CD4-positive, alpha-beta T cell treated with Interleukin-15 for 1 hour (primary cell): ENCODE results near the gene KRT35.

ENCODE experiments used
- DNase-seq: peaks from one replicate; pipeline ENCODE4 v3.0.0-alpha.2; 2020

Gene KRT35

GRCh38 chr17:41481036-41481435, at the start of gene KRT35:
KRT35 (minus strand) TSS chr17:41481151; CDS start chr17:41481097, 54 bp downstream.
- no peak for DNase-seq

DNA sequence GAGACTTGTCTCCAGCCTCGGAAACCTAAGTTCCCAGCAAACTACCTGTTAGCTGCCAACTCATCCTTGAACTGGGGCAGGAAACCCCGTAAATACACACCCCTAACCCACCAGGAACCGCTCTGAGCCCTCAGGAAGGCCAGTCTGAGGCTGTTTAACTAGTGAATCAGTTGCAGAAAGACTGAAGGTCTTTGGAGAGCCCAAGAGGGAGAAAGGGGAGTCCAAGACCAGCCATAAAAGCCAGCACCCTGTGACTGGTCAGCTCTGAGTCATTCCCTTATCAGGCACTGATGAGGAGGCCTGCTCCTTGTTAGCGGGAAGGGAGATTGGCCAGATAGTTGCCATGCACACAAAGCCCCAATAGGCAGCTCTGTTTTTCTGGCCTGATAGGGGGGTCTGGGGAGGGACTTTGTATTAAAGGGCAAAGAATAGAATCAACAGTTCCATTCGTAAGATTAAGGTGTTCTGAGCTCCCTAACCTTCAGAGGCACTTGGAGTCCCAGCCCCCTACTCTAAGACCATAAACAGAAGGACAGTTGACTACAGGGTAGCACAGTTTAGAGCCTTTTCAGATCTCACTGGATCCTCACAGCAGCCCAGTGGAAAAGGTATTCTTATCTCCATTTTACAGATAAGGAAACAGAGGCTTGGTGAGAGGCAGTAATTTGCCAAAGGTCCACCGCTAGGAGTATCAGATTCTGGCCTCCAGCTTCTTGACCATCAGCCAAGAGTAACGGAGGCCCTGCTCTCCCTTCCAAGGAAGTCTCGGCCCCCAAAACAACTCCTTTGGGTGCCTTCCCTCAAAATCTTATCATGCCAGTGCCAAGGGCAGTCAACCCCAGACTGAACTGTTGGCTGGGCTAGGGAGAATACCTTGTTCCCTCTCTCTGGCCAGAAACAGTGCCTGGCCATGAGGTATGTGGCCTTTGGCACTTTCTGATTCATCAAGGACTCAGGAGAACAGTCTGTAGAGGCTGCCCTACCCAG, 49.4 kb upstream of the KRT35 start:
- no peak for DNase-seq

GRCh38 chr17:41529491-41529915, 48.6 kb upstream of the KRT35 start:
- no peak for DNase-seq

DNA sequence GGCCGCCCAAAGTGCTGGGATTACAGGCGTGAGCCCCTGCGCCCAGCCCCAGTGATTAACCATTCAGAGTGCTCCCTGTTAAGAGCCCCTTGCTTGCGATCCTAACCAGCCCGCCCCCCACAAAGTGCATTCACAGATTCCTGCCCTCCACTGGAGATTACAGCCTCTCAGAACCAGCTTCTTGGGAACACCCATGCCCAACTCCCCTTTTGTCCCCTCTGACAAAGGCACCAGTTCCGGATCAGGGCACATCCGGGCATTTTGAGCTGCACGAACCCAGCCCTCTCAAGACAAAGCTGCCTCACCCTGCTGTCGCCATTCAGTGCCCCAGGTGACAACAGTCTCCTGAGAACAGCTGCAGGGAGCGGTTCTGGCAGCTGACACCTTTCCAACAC, 48.0 kb upstream of the KRT35 start:
- no peak for DNase-seq

DNA sequence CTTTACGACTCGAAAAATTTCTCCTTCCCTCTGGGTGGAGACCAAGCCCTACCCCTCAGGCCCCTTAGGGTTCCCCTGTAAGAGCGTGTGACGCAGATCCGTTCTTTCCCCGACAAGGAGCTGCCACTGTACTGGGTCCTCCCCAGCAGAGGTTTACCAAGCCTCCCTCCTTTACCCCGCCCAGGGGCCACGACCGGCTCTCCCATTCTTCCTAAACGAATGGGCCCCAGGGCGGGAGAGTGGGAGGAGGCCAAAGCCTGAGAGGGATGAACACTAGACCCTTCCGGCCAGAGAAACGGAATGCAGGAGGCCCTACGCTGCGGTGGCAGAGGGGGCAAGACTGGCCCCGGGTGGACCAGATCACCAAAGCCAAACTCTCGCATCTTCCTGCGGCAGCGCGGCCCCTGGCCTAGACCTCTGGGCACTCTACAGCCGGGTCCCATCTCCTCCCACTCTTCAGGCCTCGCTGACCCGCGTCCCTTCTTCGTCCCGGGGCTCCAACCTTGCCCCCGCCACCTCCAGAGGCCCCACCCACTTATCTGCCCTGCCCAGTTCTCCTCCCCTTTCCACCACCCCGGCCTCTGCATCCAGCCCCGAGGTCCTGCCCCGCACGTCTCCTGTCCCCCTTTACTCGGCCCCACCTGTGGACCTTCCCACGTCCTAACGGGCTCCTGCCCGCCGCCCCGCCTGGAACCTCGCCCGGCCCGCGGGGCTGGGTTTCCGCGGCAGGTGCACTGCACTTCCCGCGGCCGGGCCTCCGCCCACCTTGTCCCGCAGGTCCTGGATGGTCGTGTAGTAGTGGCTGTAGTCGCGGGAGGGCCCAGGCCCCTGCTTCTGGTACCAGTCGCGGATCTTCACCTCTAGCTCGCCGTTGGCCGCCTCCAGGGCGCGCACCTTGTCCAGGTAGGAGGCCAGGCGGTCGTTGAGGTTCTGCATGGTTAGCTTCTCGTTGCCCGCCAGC, 46.4 kb upstream of the KRT35 start:
- DNase-seq = no peak

DNA sequence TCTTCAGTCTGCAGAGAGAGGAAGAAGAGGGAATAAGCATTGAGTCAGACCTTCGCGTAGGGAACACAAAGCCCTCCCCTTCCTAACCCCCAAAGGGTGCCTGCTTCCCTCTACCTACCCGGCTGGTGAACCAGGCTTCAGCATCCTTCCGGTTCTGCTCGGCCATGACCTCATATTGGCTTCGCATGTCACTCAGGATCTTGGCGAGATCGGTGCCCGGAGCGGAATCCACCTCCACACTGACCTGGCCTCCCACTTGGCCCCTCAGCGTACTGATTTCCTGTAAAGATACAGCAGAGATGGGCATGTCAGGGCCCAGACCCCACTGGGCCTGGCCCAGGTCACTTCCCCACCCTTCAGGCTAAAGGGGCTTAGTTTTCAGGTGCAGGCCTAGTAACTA, 43.3 kb upstream of the KRT35 start:
- no peak for DNase-seq

DNA sequence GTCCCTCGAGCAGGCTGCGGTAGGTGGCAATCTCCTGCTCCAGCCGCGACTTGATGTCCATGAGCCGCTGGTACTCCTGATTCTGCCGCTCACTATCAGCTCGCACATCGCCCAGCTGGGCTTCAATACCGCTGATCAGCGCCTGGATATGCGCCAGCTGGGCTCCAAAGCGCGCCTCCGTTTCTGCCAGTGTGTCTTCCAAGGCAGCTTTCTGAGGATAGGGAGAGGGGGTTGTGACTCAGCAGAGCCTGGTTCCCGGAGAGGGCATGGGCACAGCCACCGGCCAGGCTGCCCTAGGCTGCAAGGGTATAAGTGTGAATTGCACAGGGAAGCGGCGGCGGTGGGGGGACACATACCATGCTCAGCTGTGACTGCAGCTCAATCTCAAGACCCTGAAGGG, 42.8 kb upstream of the KRT35 start:
- DNase-seq = no peak

DNA sequence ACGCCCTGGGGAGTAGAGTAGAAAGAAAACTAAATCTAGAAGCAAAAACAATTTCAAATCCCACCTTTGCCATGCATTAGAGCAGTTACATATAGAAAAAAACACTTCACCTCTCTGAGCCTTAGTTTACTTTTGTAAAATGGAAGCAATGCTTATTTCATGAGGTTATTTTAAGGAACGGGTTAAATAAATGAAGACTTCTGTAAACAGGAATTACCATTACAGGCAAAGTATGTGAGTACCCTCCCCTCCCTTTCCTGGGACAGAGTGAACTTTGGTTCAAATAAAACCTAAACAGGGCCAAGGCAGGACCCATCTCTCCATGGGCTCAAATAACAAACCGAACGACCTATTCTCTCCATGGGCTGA, 42.3 kb upstream of the KRT35 start:
- DNase-seq = no peak

DNA sequence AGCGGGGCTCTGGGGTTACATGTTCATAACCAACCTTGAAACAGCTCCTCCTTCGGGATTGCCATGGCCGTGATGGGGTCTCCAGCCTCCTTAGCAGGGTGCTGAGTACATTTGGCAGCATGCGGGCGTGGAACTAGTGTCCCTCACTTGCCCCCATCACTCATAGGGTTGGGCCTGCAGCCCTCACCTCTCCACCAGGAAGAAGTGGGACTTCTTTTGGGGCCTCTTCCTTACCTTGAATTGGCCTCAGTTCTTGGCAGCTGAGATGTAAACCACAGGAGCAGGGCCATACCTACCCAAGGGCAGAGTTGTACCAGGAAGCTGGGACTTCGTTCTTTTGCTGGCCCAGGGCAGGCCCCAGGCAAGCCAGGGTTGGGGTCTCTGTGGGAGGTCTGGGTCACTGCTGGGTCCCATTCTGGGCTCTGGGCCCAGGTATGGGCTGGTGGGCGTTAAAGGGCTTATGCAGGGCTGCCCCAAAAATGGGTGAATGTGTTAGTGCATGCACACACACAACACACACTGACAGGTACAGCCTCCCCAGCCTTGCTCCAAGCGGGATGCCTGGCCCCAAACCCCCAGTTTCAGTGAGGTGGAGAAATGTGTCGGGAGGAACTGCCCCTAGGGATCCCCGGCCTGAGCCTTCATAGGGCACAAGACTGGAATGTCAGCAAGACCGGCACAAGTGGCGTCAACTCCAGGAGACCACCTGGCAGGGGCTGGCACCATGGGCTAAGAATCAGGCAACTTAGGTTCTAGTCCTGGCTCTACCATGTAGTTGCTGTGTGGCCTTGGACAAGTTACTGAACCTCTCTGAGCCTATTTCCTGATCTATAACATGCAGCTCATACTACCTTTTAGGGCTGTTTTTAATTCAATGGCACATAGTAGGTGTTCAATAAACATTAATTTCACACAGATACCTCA, 41.6 kb upstream of the KRT35 start:
- DNase-seq = no peak

- no peak for DNase-seq
Measured at GRCh38 chr17:41521574-41522261, 40.8 kb upstream of the KRT35 start.

DNA sequence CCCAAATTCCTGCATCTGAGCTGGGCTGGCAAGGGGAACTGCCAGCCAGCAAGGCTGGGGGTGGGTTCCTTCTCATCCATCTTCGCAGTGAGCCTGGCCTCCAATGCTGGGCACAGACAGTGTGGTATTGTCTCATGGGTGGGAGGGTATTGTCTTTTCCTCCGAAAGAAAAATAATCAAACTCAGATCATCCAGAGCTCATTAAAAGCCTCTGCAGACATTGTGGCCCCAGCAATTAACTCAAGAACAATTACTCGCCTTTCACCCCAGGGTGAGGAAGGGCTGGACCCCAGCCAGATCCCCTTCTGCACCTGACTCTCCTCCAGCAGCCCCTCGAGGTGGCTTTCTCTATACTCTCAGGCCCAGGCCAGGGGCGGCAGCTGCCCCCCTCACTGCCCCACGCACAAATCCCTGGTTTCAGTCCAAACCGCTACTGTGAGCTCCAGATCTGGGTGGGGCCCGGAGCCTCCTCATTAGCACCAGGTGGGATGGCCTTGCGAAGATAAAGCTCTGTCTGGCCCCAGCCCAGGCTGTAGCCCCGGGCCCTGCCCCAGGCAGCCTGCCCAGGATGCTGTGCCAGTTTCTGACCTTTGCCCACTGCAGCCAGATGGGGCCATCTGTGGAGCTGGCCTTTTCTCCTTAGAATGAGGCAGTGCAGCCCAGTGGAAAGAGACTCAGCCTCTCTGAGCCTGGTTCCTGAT, 40.0 kb upstream of the KRT35 start:
- DNase-seq = no peak

GRCh38 chr17:41519501-41520224, 38.7 kb upstream of the KRT35 start:
- no peak for DNase-seq

DNA sequence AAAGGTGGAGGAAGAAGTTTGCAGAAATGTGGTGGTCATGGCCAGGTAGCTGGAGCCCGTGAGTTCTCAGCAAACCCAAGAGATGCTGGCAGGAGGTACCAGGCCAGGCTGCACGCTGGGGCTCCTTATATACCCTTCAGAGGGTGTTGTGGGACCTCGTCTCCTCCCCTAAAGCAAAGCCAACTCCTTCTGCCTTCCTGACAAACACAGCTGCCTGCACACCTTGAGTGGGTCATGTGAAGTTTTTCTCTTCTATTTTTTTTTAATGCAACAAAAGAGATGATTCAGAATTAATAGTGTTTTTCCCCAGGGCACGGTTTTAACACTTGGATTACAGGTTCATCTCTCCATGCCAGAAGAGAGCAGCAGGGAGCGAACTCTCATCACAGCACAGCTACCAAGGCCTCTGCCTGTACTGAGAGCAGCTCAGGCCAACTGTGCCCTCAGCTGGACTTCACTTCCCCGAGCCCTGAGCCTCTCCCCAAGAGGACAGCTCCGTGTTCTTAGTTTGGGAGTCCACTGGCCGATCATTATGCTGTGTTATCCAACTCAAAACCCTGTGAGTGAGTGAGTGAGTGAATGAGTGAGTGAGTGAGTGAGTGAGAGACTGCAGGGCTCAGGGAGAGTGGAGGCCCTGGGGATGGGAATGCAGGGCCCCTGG, 38.0 kb upstream of the KRT35 start, which contains the start of gene KRT15:
Gene KRT15 (minus strand): TSS at position 102 of the 661 bp plus-strand sequence. CDS start 63 bp downstream, at position 39.
- DNase-seq = no peak

DNA sequence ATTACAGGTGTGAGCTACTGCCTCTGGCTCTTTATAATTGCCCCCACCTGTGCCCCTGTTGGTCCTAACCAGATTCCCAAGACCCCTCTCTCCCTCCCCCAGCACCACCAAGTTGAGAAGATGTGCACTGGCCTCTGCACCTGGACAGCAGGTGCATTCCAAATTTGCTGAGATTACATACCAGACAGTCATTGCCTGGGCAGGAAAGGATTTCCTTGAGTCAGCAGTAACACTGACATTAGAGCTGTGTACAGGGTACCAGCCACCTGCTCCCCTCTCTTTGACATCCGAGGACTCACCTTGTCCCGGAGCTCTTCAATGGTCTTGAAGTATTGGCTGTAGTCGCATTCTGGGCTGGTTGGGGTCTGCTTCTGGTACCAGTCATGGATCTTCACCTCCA, 37.1 kb upstream of the KRT35 start:
- no peak for DNase-seq

GRCh38 chr17:41516830-41517283, 35.9 kb upstream of the KRT35 start:
- DNase-seq = no peak

GRCh38 chr17:41516147-41516829, 35.3 kb upstream of the KRT35 start:
- DNase-seq = no peak

DNA sequence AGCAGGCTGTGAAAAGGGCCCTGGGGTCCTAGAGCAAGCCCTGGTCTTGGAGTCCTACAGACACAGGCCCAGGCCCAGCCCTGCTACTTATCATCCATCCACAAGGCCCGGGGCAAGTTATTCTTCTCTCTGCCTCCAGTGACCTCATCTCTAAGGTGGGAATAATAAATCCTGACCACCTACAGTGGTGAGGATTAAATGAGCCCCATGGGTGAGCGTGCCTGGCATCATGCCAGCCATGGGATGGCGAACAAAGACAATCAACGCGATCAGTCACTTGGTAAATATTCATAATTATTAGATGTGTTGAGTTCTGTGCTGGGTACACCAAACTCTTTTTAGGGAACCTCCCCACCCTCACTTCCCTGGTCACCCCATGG, 32.2 kb upstream of the KRT35 start:
- no peak for DNase-seq

GRCh38 chr17:41512546-41513167, 31.7 kb upstream of the KRT35 start:
- peak; percentile 24 for DNase-seq

- DNase-seq = no peak
Measured at GRCh38 chr17:41511716-41512115, 30.8 kb upstream of the KRT35 start.
